ENCODE results near the gene TRIP13. TPM values are rescaled to one million over a fixed set of nuclear protein-coding genes. Genes with fewer than 3 reads are reported as not detected.

Gene TRIP13
- total RNA-seq, 1 experiment from 2014 or later: 60.3 TPM

DNA sequence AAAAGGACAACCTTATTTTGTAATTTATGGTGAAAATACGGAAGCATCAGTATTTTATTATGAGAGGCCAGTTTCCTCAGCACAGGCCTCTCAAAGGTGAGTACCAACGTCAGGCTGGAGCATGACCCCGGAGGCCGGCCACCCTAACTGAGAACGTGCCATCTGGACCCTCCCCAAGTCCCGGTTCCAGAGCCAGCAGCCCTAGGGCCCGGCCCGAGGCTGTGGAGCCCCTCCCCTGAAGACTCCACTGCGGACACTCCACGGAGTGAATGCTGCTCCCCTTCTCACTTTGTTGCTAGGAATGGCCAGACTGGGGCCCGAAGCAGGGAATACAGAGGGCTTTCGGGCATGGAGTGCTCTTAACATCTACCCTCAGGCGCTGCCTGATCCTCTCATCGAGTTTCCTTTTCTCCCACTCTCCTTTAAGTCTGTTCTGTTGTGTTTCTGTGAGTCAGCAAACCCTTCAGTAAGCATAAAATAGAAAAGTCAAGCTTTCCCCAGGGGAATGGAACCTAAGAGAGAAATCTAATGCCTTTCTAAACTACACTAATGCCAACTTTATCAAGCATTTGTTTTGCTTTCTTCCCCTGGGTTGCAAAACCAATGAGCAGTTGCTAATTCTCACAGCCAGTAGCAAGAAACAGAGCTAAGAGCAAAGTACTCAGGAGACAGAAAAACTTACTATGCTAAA lies 4.6 kb upstream of the TRIP13 start:
- H3K4me3 ChIP-seq (ENCODE audit: insufficient read depth, low read depth, low read length): no peak overlapping the region
- H3K36me3 ChIP-seq (replicated peaks; ENCODE audit: control insufficient read depth, insufficient read depth, low read length): peaks cover 67% of the 10 kb centered on the region
- no peaks in the 10 kb centered on the region for H3K27me3 ChIP-seq (ENCODE audit: control insufficient read depth, insufficient read depth, low read length)
- DNase-seq: no peak

DNA sequence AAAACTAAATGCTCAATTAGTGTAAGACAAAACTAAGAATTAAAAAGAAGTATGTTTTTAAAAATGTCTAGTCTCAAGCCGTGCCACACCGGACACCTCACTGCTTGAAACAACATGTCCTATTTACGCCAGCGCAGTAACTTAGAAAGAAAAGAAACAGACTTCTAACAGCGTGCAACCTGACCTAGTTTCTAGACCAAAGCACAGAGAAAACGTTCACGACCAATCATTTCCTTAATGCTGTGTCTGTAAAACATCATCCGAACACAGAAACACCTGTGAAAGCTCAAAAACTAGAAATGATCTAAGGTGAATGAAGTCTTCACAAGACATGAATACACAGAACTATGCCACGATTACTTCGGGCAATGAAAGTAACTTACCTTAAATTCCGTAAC lies 4.0 kb upstream of the TRIP13 start:
- H3K27me3 ChIP-seq (ENCODE audit: control insufficient read depth, insufficient read depth, low read length): no peaks in the 10 kb centered on the region
- H3K36me3 ChIP-seq (replicated peaks; ENCODE audit: control insufficient read depth, insufficient read depth, low read length): peaks cover 62% of the 10 kb centered on the region
- no peak overlapping the region for H3K4me3 ChIP-seq (ENCODE audit: insufficient read depth, low read depth, low read length)
- DNase-seq: no peak

DNA sequence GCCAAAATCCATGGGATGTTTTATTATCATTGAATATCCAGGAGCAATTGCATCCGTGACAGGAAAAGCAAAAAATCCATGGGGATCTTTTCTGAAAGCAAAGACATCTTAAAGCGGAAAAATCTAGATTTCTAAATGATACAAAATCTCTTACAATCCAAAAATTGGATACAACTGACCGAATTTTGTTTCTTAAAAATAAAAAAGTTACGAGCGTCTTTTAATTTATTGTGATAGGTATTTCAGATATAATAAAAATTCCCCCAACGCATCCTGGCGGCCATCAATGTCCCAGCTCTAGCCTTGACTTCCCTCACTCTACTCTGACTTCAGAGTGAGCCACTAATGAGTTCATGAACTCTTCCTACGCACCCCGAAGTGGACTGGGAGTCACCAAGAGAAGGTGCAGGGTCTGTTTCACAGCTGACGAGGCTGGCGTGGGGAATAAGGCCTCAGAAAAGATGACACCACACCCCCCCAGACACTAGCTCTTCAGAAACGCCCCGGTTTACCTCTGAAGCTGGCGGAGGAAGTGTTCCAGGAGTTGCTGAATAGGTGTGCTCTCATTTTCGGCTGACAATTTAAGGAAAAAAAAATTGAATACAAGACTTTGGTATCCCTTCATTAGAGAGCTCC lies 3.5 kb upstream of the TRIP13 start:
- DNase-seq: no peak
- H3K27me3 ChIP-seq (ENCODE audit: control insufficient read depth, insufficient read depth, low read length): no peaks in the 10 kb centered on the region
- H3K4me3 ChIP-seq (ENCODE audit: insufficient read depth, low read depth, low read length): no peak overlapping the region
- H3K36me3 ChIP-seq (replicated peaks; ENCODE audit: control insufficient read depth, insufficient read depth, low read length): peaks cover 58% of the 10 kb centered on the region

DNA sequence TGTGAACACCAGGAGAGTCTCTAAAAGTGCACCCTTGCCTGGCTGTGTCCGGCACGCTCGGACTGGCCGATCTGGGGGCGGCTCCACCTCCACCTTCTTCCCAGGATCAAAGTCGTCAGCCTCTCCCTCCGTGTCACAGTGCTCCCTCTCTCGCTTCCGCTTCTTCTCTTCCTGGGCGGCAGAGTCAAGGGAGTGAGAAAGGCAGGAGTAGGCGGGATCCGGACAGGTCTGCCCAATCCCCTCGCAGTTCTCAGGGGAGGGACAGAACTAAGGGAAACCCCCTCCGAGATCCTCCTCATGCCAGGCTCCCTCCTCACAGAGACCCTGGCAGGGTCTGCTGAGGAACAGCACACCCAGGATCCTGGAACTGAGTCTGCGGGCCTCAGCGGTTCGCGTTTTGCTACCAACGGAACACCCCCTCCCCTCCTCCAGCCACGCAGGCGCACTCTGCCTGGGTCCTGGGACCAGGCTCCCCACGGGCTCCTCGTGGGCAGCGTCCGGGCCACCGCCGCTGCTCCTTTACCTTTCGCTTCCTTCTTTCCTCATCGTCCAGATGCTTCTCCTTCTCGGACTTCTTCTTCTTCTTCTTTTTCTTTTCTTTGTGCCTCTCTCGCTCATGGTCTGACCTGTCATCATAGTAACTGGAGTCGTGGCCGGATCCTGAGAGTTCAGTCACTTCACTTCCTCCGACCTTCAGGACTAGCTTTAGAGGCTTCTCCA lies 1.4 kb upstream of the TRIP13 start:
- peak overlapping the region; percentile 92 for H3K4me3 ChIP-seq (ENCODE audit: insufficient read depth, low read depth, low read length)
- H3K36me3 ChIP-seq (replicated peaks; ENCODE audit: control insufficient read depth, insufficient read depth, low read length): peaks cover 50% of the 10 kb centered on the region
- peak; percentile 89 for DNase-seq
- H3K27me3 ChIP-seq (ENCODE audit: control insufficient read depth, insufficient read depth, low read length): no peaks in the 10 kb centered on the region

DNA sequence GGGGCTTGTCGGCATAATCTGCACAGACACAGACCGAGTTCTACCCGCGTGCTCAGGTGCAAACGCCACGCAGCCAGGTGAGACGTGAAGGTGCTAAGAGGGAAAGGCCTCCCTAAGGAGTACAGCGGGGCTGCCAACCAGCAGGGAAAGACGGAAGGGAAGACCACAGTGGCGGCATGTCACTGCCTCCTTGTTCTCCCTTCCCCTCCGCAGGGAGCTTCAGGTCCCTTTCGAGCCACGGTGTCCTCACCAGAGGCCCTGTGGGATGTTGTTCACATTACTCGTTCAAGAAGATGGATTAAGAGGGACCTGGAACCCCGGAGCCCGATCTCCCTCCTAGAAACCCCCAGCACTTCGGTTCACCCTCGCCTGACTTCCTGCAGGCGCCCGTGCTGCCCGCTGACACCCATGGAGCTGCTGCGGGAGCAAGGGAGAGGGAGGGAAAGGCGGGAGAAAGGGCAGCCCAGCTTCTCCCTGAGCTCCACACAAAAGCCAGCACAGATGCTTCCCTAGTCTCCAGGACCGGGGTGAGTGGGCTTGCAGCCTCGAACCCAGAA lies 769 bp upstream of the TRIP13 start:
- H3K4me3 ChIP-seq (ENCODE audit: insufficient read depth, low read depth, low read length): peak overlapping the region; percentile 92
- no peak for DNase-seq
- peaks cover 50% of the 10 kb centered on the region for H3K36me3 ChIP-seq (replicated peaks; ENCODE audit: control insufficient read depth, insufficient read depth, low read length)
- H3K27me3 ChIP-seq (ENCODE audit: control insufficient read depth, insufficient read depth, low read length): no peaks in the 10 kb centered on the region

DNA sequence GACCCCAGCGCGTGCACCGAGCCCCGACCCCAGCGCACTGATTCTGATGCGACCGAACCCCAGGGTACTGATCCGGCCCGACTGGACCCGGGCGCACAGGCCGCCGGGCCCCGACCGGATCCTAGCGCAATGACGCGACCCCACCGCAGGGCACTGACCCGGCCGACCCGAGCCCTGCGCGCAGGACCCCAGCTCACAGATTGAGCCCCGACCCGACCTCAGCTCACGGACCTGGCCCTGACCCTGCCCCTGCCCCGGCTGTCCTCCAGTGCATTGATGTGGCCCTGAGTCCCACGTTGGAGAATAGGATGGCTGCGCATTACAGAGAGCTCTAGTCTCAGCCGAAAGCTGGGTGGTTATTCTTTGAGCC lies 438 bp downstream of the TRIP13 start:
- Histone ChIP-seq H3K27me3 (ENCODE audit: control insufficient read depth, insufficient read depth, low read length) (no peaks in the 10 kb centered on the region), H3K36me3 (replicated peaks; ENCODE audit: control insufficient read depth, insufficient read depth, low read length) (peaks cover 41% of the 10 kb centered on the region), H3K4me3 (ENCODE audit: insufficient read depth, low read depth, low read length) (peak overlapping the region; percentile 92)
- peak; percentile 88 for DNase-seq

DNA sequence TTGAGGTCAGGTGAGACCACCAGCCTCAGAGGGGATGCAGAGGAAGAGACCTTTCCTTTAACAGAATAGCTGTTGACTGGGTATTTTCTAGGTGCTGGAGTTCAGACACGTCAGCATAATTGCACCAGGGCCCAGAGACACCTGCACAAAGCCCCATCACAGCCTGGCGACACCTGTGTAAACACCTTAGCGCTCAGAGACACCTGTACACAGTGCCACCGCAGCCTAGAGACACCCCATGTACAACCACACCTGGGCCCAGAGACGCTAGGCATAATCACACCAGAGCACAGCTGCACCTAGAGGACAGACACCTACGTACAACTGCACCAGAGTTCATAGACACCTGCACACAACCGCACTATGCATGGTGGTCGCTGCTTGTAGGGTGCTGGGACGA lies 1.0 kb downstream of the TRIP13 start:
- Histone ChIP-seq H3K4me3 (ENCODE audit: insufficient read depth, low read depth, low read length) (peak overlapping the region; percentile 92), H3K27me3 (ENCODE audit: control insufficient read depth, insufficient read depth, low read length) (no peaks in the 10 kb centered on the region), H3K36me3 (replicated peaks; ENCODE audit: control insufficient read depth, insufficient read depth, low read length) (peaks cover 36% of the 10 kb centered on the region)
- no peak for DNase-seq

DNA sequence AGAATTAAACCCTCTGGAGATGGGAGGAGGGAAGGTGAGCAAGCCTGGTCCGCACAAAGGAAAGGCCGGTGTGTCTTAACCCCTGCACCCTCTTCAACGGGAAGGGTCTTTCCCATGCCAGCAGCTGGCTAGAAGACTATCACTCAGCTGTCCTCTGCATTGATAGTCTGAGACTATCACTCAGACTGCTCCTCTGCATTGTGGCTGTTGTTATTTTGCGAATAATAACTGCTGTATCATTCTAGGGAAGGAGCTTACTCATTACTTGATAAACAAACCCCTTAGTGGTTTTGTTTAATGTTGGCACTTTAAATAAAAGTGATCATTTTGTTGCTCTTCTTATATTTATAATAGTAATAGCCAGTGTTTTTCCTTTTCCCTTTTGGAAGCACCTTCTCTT lies 8.1 kb downstream of the TRIP13 start:
- H3K27me3 ChIP-seq (ENCODE audit: control insufficient read depth, insufficient read depth, low read length): no peaks in the 10 kb centered on the region
- H3K36me3 ChIP-seq (replicated peaks; ENCODE audit: control insufficient read depth, insufficient read depth, low read length): peaks cover 23% of the 10 kb centered on the region
- DNase-seq: no peak
- H3K4me3 ChIP-seq (ENCODE audit: insufficient read depth, low read depth, low read length): no peak overlapping the region

DNA sequence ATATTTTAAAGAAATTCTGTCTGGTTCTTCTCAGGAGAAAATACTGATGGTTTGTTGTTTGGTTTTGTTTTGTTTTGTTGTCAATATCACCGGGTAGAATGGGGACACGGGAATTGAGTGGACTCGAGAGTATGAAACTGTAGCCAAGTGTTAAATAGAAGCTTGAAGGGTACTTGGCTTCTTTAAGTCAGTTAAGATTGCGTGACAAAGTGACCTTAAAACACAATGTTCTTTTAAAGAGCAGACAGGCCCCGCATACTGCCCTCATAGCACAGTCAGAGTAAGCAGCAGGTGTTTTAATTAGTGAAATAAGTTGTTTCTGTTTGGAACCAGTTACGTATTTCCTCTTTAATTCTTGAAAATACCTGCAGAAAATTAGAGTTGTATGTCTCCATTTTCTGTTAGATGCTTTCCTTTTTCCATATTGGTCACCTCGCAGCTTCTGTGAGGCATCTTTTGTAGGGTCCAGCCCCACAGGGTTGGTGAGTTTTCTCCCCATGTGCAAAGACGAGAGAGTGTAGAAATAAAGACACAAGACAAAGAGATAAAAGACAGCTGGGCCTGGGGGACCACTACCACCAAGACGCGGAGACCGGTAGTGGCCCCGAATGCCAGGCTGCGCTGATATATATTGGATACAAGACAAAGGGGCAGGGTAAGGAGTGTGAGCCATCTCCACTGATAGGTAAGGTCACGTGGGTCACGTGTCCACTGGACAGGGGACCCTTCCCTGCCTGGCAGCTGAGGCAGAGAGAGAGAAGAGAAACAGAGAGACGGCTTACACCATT lies 9.6 kb downstream of the TRIP13 start:
- DNase-seq: no peak
- no peaks in the 10 kb centered on the region for H3K27me3 ChIP-seq (ENCODE audit: control insufficient read depth, insufficient read depth, low read length)
- H3K36me3 ChIP-seq (replicated peaks; ENCODE audit: control insufficient read depth, insufficient read depth, low read length): peaks cover 20% of the 10 kb centered on the region
- H3K4me3 ChIP-seq (ENCODE audit: insufficient read depth, low read depth, low read length): no peak overlapping the region

DNA sequence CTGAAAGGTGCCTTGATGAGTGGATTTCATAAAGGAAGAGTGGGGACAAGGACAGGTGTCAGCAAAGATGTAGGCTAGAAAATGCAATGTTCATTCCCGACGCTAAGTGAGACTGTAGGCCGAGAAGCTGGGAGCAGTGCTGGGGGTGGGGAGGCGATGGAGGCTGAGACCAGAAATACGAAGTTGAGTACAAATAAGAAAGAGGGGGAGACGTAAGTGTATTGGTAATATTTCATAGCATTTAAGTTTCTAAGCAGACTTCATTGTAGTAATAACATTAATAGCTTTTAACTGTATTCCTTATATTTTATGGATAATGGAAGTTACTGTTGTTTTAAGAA lies 11.0 kb downstream of the TRIP13 start:
- H3K27me3 ChIP-seq (ENCODE audit: control insufficient read depth, insufficient read depth, low read length): no peaks in the 10 kb centered on the region
- H3K4me3 ChIP-seq (ENCODE audit: insufficient read depth, low read depth, low read length): no peak overlapping the region
- H3K36me3 ChIP-seq (replicated peaks; ENCODE audit: control insufficient read depth, insufficient read depth, low read length): peaks cover 31% of the 10 kb centered on the region
- no peak for DNase-seq

DNA sequence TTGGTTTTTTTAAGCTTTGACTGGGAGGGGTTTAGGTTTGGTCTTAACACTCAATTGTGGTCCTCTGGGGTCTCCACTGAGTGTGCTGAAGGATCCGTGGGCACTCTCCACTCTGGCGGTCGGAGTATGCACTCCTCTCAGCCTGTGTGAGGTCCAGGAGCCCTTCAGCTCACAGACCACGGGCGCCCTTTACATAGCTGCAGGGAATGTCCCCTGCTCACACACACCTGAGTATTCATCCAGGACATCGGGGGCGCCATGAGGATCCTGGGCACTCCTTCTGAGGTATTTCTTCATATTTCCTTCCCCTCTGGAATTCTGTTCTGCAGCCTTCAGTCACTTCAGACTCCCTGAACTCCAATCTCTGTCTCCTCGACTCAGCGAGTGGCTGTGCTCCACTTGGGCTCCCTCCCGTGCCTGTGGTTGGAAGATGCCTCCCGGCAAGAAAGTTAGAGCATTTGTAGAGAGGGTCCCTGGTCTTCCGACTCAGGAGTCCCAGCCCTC lies 12.5 kb downstream of the TRIP13 start:
- no peaks in the 10 kb centered on the region for H3K27me3 ChIP-seq (ENCODE audit: control insufficient read depth, insufficient read depth, low read length)
- no peak overlapping the region for H3K4me3 ChIP-seq (ENCODE audit: insufficient read depth, low read depth, low read length)
- no peak for DNase-seq
- peaks cover 37% of the 10 kb centered on the region for H3K36me3 ChIP-seq (replicated peaks; ENCODE audit: control insufficient read depth, insufficient read depth, low read length)

DNA sequence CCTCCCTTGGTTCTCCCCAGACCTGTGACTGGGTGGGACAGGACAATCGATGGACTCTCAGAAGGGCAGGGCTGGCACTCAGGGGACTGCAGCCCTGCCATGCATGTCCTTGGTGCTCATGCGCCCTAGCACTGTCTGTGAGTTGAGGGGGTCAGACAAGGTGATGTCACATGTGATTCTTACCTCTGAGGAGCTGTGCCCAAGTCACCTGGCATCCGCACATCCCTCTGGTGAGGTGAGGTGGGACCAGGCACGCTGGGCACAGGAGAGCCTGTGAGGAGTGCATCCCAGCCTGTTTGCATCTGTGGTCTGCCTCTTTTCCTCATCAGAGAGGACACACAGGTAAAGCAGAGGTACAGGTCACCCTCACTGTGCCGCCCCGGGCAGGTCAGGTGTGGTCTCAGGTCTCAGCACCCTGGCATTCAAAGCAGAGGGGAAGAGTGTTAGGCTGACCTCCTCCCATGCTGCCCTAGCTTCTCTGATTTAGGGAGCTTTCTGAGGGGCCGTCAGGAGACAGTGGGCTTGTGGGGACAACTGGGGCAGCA lies 14.8 kb downstream of the TRIP13 start:
- Histone ChIP-seq H3K27me3 (ENCODE audit: control insufficient read depth, insufficient read depth, low read length) (no peaks in the 10 kb centered on the region), H3K36me3 (replicated peaks; ENCODE audit: control insufficient read depth, insufficient read depth, low read length) (peaks cover 29% of the 10 kb centered on the region), H3K4me3 (ENCODE audit: insufficient read depth, low read depth, low read length) (no peak overlapping the region)
- no peak for DNase-seq

DNA sequence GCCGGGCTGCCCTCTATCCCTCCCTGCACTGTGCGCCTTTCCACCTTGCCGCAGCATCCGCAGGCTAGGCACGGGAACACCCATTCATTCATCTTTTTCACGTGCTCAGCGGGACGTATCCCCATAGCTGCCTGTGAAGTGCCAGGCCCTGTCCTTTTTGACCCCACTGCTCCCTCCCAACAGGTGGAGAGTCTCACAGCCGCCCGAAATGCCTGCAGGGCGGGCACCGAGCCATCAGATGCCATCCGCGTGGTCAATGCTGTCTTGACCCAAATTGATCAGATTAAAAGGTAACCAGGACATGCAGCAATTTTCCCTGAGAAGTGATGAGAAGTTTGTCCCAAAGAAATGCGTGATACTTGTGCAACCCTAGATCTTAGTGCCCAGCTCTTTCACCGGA lies 15.5 kb downstream of the TRIP13 start:
- peaks cover 33% of the 10 kb centered on the region for H3K36me3 ChIP-seq (replicated peaks; ENCODE audit: control insufficient read depth, insufficient read depth, low read length)
- H3K4me3 ChIP-seq (ENCODE audit: insufficient read depth, low read depth, low read length): no peak overlapping the region
- H3K27me3 ChIP-seq (ENCODE audit: control insufficient read depth, insufficient read depth, low read length): no peaks in the 10 kb centered on the region
- DNase-seq: no peak

DNA sequence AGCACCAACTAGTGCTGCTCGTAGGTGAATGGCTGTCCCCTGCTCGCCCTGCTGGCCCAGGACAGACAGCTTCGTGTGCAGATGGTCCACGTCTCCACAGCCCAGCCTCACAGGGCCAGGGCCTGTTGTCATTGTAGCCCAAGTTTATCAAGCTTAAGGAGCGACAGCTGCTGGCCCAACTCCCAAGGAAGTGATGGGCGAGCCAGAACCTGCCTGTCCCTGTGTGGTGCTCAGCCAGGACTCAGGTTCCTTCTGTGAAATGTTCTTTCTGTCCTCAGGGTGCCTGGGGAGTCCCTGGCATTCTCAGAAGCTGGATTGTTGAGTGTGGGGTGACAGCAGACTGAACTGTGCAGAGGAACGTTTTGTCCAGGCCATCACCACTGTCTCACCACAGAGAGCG lies 16.4 kb downstream of the TRIP13 start:
- H3K36me3 ChIP-seq (replicated peaks; ENCODE audit: control insufficient read depth, insufficient read depth, low read length): peaks cover 35% of the 10 kb centered on the region
- no peak for DNase-seq
- no peak overlapping the region for H3K4me3 ChIP-seq (ENCODE audit: insufficient read depth, low read depth, low read length)

More for the DNA sequence above, 16.4 kb downstream of the TRIP13 start:
- no peaks in the 10 kb centered on the region for H3K27me3 ChIP-seq (ENCODE audit: control insufficient read depth, insufficient read depth, low read length)

Data from H7 (cell line).